IMR-90 (cell line): ENCODE results near the gene PPM1J.

Experiments
- CEBPB ChIP-seq: IDR thresholded peaks from 2 replicates; pipeline ENCODE4 v1.6.1; 2012; ENCODE audit warnings: low read depth, low read length, improper control_type of control experiment
- POLR2A ChIP-seq: IDR thresholded peaks from 2 replicates; pipeline ENCODE4 v1.6.1; 2012; ENCODE audit warnings: mild to moderate bottlenecking, low read depth, low read length

- TF ChIP-seq CEBPB (no peak), POLR2A (no peak)
Observed at GRCh38 chr1:112702067-112702395, 13.1 kb downstream of the PPM1J start.
